ENCODE measurements around the gene PARD3B.

Gene PARD3B

DNA sequence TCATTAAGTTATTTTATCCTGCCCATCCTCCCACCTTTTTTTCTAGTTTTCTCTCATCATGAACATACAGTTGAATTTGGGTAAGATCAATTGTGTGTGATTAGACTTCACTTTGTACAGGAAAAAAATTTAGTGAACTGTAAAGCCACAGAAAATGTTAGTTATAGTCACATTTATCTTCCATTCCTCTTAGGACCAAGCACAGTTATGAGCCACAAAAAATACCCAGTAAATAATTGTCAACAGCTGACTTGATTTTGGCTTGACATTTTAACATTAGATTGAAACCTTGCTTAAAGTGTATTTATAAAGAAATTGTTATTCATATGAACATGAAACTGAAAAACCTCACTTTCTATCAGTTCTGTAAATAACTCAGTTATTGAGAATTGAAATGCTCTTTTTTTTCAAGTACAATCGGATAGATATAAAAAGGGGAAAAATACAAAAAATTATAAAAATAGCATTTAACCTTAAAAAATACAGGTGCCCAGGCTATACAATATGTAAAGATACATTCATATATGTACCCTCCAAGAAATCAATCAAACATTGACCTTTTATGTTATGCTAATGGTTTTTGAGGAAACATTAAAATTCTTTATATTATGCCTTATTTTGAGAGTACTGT, 747.5 kb downstream of the PARD3B start:
- peak; percentile 5 for FAIRE-seq

- no peak for FAIRE-seq
Observed at GRCh38 chr2:205293559-205293958, 748.3 kb downstream of the PARD3B start.

- FAIRE-seq = no peak
Observed at GRCh38 chr2:205296959-205297358, 751.7 kb downstream of the PARD3B start.

GRCh38 chr2:205297368-205297767, 752.1 kb downstream of the PARD3B start:
- FAIRE-seq = no peak

DNA sequence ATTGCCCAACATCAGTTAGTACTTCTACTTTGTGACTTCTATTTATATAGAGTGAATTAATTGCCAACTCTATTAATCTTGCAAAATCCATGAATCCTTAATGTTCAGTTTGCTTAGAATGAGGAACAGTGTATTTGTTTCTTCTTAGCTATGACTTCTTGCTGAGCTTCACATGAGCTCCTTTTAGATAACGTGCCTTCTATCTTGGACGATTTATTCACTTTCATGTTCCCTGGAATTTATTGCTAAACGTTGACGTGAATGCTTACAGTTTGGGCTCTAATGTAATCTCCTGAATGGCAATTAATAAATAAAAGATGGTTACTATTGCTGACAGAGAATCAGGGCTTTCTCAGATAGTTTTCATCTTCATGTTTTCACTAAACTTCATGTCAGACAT, 752.6 kb downstream of the PARD3B start:
- FAIRE-seq = no peak

DNA sequence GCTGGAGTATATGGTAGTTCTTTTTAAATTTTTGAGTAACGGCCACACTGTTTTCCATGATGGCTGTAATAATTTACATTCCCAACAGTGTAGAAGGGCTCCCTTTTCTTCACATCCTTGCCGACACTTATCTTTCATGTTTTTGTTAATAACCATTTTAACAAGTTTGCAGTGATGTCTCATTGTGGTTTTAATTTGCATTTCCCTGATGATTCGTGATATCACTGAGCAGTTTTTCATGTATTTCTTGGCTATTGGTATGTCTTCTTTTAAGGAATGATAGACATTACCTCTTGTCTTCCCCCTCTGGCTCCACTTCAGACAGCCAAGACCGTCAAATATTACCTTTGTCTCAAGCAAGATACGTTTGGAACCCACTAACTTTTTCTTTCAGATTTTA, 765.9 kb downstream of the PARD3B start:
- FAIRE-seq = no peak

DNA sequence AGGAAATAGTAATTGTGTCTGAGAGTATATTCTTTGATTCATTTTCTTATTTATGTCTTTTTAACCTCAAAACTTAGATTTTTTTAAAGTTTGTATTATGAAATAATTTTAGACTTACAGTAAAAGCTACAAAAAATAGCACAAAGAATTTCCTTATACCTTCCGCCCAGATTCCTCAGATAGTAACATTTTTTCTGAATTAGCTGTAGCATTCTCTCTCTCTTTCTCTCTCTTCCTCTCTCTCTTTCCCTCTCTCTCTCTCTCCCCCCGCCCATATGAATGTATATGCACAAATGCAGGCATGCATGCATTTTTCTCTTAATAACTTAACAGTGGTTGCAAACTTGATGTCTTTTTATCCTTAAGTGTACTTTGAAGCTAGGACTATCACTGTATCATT, 776.0 kb downstream of the PARD3B start:
- FAIRE-seq = no peak

GRCh38 chr2:205323929-205324328, 778.7 kb downstream of the PARD3B start:
- no peak for FAIRE-seq

- no peak for FAIRE-seq
Observed at GRCh38 chr2:205324355-205324754, 779.1 kb downstream of the PARD3B start.

GRCh38 chr2:205333351-205333750, 788.1 kb downstream of the PARD3B start:
- no peak for FAIRE-seq

GRCh38 chr2:205337274-205337673, 792.0 kb downstream of the PARD3B start:
- no peak for FAIRE-seq

- FAIRE-seq = no peak
Observed at GRCh38 chr2:205338156-205338555, 792.9 kb downstream of the PARD3B start.

DNA sequence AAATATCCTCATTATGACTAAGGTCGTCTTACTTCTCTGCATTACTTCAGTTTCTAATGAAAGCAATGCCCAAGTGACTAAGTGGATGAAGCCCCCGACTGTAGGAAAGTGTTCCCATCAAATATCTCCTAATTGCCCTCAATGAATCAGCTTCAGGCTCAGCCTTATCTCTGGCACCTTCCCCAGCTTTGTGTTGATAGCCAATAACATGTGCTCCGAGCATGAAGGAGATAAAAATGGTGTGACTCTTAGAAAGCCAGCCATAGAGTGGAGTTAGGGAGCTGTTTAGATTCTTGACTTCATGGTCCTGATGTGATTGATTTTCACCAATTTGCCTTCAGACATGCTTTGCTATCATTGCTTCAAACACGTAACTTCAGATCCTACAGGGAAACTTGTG, 797.8 kb downstream of the PARD3B start:
- FAIRE-seq = no peak

DNA sequence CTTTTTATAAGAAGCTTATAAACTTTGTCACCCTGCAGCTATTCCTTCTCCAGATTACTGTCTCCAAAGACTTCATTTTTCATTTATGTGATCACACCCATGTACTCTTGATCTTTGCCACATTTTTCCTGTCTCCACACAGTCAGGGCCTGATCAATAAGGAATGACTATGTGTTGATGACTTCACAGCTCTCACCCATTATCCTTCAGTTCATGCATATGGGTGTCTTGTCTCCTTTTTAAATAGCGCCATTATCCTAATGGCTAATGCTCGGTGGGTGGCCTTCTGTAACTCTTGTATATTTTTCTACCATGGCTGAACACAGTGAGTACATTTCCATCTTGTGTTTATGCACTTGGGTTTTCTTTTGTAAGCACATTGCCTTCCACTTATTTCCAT, 801.4 kb downstream of the PARD3B start:
- FAIRE-seq = no peak

GRCh38 chr2:205347899-205348298, 802.6 kb downstream of the PARD3B start:
- FAIRE-seq = no peak

- no peak for FAIRE-seq
Observed at GRCh38 chr2:205352094-205352493, 806.8 kb downstream of the PARD3B start.

DNA sequence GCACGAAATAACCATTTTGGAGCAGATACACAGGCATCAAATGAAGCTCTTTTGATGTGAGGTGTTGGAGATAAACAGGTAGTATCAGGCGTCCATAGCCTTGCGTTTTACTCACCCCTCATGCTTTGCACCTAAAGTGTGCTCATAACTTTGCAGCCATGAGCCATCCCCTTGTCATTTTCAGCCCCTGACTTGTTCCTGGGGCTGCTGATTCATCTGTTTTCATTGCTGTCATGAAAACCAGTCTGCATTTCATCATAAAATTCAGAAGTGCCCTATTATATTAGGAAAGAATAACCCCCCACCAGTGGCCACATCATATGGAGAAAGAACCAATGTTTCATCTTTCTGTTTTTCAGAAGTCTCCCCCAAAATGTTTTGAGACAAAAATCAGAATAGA, 807.3 kb downstream of the PARD3B start:
- no peak for FAIRE-seq

DNA sequence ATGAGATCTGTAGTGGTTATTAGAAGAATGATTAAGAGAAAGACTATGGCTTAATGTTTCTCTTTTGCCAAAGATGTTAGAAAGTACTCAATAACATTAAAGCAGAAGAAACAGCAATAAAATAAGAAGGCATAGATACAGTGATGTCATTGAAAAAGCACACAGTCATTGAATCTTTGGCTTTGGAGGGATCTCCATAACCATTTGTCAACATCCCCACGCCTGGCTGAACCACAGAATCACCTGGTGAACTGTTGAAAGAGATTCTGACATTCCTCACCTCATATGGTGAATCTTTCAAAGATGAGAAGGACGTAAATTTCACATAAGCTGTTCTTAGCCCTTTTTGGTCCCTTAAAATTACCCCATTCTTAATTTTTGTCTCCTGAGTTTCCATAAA, 812.5 kb downstream of the PARD3B start:
- FAIRE-seq = no peak

DNA sequence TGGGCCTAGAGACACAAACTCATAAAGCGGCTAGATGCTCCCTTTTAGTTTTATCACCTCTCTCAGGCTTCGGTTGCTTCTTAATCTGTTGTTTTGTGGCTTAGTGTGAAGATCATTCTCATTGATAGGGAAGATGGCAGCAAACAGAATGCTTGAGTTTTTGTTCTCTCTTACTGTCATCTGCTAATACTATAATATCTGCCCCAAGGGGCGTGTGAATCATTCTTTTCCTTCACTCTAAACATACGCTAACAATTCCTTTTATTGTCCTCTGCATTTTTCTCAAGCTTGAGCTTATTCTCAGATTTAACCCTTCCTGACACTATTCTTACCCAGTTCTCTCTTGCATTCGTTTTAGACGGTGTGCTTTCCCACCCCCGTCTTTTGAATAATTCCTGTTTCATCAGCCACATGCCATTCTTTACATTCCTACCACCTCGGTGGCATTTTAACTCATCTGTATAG, 813.1 kb downstream of the PARD3B start:
- FAIRE-seq = no peak

- no peak for FAIRE-seq
Observed at GRCh38 chr2:205361272-205361671, 816.0 kb downstream of the PARD3B start.

GRCh38 chr2:205361970-205362369, 816.7 kb downstream of the PARD3B start:
- no peak for FAIRE-seq

DNA sequence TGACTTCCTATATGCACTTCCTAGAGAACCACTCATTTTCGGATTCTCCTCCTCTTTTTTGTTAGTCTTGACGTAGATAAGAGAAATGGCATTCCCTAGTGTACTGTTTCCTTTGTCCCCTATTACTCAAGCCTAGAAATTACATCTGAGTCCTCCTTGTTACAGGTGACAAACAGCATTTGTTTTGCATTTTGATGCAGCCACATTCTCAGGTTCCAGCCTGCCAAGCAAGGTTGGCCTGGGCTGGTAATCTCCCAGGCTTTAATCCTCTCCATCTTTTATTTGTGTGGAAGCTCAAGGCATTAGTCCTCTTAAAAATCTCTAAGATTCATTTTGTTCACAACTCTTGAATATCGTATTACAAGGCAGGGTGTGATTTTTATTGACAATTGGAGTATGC, 819.0 kb downstream of the PARD3B start:
- FAIRE-seq = no peak

- FAIRE-seq = no peak
Observed at GRCh38 chr2:205366336-205367060, 821.2 kb downstream of the PARD3B start.

- no peak for FAIRE-seq
Observed at GRCh38 chr2:205367331-205367935, 822.2 kb downstream of the PARD3B start.

Measured in islet of Langerhans (tissue), 1 donor.